ENCODE data around the gene EPC1.
A peak's percentile ranks its signal among the peaks of the same experiment; 100 is the strongest.
"Not testable (repeated sequence)": the region's sequence is repeated elsewhere in the genome, so short reads cannot be mapped to it uniquely, and the experiment has no call there.

EPC1 gene, protein sequence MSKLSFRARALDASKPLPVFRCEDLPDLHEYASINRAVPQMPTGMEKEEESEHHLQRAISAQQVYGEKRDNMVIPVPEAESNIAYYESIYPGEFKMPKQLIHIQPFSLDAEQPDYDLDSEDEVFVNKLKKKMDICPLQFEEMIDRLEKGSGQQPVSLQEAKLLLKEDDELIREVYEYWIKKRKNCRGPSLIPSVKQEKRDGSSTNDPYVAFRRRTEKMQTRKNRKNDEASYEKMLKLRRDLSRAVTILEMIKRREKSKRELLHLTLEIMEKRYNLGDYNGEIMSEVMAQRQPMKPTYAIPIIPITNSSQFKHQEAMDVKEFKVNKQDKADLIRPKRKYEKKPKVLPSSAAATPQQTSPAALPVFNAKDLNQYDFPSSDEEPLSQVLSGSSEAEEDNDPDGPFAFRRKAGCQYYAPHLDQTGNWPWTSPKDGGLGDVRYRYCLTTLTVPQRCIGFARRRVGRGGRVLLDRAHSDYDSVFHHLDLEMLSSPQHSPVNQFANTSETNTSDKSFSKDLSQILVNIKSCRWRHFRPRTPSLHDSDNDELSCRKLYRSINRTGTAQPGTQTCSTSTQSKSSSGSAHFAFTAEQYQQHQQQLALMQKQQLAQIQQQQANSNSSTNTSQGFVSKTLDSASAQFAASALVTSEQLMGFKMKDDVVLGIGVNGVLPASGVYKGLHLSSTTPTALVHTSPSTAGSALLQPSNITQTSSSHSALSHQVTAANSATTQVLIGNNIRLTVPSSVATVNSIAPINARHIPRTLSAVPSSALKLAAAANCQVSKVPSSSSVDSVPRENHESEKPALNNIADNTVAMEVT

GRCh38 chr10:32346551-32347362 is at the start of gene EPC1:
Gene EPC1, minus strand, starts transcription at chr10:32347158. Its CDS starts 243 bp downstream, at chr10:32346915.
- DNase-seq (ENCODE audit: low read depth, low spot score) = peak; percentile 88

- DNase-seq (ENCODE audit: low read depth, low spot score) = no peak
Observed at GRCh38 chr10:32393911-32394310, 47.0 kb upstream of the EPC1 start.

- DNase-seq (ENCODE audit: low read depth, low spot score) = not testable (repeated sequence)
Observed at GRCh38 chr10:32392284-32392683, 45.3 kb upstream of the EPC1 start.

DNA sequence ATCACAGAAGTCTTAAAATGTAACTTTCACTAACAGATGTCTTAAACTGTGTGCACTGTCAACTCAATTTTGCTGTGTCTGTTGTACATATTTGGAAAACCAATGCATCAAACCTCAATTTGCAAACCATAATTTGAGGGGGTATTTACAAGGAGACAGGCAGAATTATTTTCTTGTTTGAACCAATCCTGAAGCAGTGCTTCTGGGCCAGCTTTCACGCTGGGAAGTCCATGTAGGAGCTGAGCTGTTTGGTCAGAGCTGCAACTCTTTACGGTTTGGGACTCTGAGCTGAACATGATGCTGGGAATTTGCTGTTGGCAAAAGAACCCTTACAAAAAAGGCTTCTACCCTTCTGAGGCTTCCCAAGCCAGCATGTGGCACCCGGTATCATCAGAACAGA is 43.2 kb upstream of the EPC1 start:
- DNase-seq (ENCODE audit: low read depth, low spot score) = no peak

GRCh38 chr10:32388258-32389027 is 41.5 kb upstream of the EPC1 start:
- DNase-seq (ENCODE audit: low read depth, low spot score) = no peak

DNA sequence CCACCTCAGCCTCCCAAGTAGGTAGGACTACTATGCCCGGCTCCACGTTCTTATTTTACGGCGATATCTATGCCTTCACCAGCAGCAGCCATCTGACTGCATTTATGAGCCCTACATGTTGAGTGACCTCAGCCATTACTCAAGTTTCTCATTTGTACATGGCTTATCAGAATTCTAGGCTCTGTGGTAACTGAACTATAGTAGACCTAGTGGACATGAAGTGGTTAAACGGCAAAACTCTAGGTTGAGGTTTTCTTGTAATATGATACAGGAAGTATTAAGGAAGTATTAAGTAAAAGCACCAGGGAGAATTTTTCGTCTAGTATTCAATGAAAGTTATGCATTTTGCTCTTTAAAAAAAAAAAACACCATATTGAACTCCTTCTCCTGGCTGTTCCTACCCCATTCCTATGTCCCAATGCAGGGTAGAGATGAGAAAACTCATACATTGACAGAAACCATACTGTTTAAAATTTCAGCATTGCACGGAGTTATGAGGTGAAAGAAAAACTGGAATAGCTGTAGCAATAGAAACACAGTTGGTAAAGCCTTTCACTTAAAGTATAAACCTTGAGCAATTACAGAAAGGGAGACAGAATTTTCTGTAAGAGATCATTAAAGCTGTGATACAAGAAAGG is 39.8 kb upstream of the EPC1 start:
- no peak for DNase-seq (ENCODE audit: low read depth, low spot score)

GRCh38 chr10:32384171-32384570 is 37.2 kb upstream of the EPC1 start:
- no peak for DNase-seq (ENCODE audit: low read depth, low spot score)

DNA sequence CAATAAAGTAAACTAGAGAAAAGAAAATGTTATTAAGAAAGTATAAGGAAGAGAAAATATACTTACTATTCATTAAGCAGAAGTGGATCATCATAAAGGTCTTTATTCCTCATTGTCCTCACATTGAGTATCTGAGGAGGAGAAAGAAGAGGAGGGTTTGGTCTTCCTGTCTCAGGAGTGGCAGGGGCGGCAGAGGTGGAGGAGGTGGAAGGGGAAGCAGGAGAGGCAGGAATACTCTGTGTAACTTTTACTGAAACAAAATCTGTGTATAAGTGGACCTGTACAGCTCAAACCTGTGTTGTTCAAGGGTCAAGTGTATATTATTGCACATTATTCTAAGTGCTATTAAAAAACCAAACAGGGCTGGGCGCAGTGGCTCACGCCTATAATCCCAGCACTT is 34.2 kb upstream of the EPC1 start:
- DNase-seq (ENCODE audit: low read depth, low spot score) = no peak

GRCh38 chr10:32379950-32380551 is 33.1 kb upstream of the EPC1 start:
- DNase-seq (ENCODE audit: low read depth, low spot score) = peak; percentile 8

DNA sequence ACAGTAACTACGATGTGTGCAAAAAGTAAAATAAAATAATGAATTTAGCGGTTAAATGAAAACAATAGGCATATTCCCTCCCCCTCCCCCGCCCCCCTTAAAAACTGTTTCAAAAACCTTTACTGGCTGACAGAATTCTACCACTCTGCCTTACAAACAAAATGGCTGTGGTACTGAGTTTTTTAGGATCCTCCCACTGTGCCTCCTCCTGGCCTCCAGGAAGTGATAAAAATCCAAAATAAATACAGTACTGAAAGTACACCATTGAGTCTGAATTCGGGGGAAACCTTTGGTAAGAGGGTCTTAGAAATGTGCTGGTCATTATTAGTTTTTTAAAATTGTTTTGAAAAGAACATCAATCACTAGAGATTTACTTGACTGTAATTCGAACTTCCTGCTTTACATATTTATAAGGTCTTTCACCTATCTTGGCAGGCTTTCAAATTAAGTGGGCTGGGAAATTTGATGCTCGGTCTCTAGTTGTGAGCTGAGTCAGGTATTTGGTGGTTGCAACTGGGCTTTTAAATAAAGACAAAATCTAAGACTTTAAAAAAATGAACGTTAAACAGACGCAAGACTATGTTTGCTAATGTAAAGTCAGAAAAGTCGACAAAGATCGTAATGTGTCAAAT is 32.5 kb upstream of the EPC1 start:
- DNase-seq (ENCODE audit: low read depth, low spot score) = peak; percentile 75

DNA sequence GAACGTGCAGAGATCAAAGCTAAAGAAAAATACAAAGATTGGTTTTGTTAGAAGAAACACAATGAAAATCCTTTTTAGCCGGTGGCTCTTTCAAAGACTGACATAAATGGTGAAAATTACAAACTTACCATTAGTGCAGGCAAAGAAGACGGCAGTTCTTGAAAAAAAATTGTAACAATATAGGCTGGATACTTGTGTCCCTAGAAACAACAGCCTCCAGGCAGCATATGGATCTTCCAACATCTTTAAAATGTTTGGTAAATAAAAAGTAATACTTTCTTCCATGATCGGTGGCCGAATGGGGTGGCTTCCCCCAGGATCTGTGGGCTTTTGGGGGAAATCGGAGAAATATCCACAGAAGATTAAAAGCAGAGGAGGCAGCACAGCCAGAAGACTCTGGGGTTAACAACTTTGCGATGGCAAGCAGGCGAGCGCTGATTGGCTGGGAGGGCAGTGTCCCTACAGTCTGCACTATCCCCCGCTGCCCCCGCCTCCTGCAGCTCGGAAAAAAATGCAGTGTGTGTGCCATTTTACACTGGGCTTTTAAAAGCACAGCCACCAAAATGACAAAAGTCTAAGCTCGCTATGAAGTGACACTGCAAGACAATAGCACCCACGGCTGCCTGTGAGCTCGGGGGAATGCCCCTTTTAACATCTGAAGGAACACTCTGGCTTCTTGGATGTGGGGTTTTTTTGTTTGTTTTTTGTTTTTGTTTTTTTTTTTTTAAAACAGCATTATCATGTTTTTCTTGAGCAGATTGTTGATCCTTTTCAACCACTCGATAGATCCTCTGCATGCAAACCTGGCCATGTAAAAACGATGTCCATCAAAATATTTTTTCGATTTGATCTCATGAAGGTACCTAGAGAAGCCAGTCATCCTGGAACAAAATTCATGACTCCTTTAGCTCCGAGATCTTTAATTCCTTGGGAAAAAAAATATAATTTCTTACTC is 31.7 kb upstream of the EPC1 start:
- DNase-seq (ENCODE audit: low read depth, low spot score) = peak; percentile 92

DNA sequence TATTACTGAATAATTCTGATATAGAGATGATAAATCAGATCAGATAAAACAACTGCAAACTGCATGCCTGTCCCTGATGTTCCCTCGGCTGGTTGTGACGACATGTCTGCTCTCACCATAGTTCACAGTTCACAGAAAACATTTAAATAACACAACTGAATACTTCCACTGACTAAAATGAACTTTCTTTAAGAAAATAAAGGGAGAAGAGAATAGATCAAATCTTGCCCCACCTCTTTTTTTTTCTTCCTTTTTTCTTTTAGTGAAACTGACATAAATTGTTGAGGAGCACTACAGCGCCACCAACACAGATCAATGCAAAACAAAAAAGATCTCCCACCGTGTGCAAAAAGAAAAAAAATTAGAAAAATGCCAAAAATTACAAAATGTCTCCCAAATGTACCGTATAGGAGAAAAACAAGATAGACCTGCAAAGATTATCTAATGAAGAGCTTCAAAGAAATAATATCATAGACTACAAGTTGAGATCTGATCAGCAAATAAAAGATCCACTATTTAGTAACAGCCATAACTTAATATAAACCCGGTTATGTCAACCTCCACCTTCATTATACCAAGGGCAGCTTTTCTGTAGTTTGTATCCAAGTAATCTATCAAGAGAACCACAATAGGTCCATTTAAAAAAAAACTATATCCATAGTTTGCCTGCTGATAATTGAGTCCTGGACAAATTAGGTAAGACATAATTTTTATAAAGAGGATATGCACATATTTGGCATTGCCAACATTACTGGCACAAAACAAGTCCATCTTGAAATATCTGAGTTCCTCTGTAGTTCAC is 30.7 kb upstream of the EPC1 start:
- peak; percentile 11 for DNase-seq (ENCODE audit: low read depth, low spot score)

DNA sequence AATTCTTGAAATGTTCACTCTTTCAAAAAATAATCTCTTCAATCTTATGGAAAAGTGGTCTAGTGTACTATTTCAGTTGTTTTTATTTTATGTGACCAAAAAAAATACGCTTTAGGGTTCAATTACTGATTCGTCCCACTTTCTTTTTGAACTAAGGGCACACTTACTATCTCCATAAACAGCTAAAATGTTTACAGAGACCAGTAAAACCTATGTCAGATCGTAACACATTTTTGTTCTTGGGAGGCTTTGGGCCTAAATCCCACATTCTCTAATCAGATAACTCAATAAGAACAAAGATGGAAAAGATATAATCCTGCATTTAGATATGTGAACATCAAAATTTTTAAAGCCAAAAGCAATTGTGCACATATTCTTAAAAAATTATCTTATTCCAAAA is 29.8 kb upstream of the EPC1 start:
- DNase-seq (ENCODE audit: low read depth, low spot score) = no peak

GRCh38 chr10:32376097-32376496 is 29.1 kb upstream of the EPC1 start:
- DNase-seq (ENCODE audit: low read depth, low spot score) = no peak

GRCh38 chr10:32375631-32376030 is 28.7 kb upstream of the EPC1 start:
- DNase-seq (ENCODE audit: low read depth, low spot score) = no peak

DNA sequence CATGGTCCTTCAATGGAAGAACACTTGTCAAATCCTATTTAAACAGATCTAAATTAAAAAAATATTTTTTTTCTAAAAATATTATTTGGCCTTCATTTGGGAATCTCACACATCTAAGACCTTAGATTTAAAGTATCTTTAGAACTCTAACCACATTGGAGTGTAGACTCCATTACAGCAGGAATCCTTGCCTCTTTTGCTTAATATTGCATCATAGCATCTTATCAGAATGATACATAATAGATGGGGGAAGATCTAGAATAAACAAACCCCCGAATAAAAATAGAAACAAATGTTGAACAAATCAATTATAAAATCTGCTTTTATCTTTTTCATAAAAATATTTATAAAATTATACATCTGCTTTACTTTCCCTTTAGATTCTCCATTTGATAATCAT is 27.6 kb upstream of the EPC1 start:
- DNase-seq (ENCODE audit: low read depth, low spot score) = no peak

DNA sequence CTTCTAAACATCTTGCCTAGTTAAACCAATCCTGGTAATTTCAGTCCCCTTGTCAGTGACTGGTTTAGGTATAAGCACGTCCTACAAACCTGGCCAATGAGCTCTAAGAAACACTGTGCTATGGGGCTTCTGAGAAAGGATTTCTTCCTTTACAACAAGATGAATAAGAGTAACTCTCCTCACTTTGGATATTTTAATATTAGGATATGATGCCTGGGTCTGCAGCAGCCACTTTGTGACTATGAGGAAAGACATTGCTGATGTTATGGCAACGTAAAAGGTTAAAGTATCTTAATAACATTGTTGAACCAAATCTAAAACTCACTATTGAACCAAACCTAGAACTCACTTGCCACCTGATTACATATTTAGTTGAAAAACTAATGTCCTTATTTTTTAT is 26.5 kb upstream of the EPC1 start:
- no peak for DNase-seq (ENCODE audit: low read depth, low spot score)

- DNase-seq (ENCODE audit: low read depth, low spot score) = no peak
Observed at GRCh38 chr10:32373031-32373430, 26.1 kb upstream of the EPC1 start.
